H1 (cell line): ENCODE results near the gene ZNF566. TPM values are rescaled to one million over a fixed set of nuclear protein-coding genes. Genes with fewer than 3 reads are reported as not detected.

Experiments used
- BACH1 ChIP-seq: IDR thresholded peaks from 2 replicates; pipeline ENCODE4 v1.6.1; 2012; ENCODE audit warnings: low read length, improper control_type of control experiment
- BRCA1 ChIP-seq: IDR thresholded peaks from 2 replicates; pipeline ENCODE4 v1.6.1; 2012; ENCODE audit warnings: low read depth, low read length, improper control_type of control experiment
- CEBPB ChIP-seq: IDR thresholded peaks from 2 replicates; pipeline ENCODE4 v1.6.1; 2012; ENCODE audit warnings: low read depth, low read length
- EGR1 ChIP-seq: IDR thresholded peaks from 2 replicates; pipeline ENCODE4 v1.6.1; 2011; ENCODE audit warnings: low read depth, low read length, borderline replicate concordance
- FOSL1 ChIP-seq: IDR thresholded peaks from 2 replicates; pipeline ENCODE4 v1.6.1; 2011; ENCODE audit warnings: mild to moderate bottlenecking, low read depth, low read length, moderate library complexity; ENCODE audit not compliant: insufficient read depth
- JUND ChIP-seq: IDR thresholded peaks from 2 replicates; pipeline ENCODE4 v1.6.1; 2011; ENCODE audit warnings: mild to moderate bottlenecking, improper control_type of control experiment, low read length
- KDM1A ChIP-seq: fragments of 200-600, 300-600 bp; sonication (generic); IDR thresholded peaks from 2 replicates; pipeline ENCODE4 v1.7.1; 2016; ENCODE audit warnings: mild to moderate bottlenecking, low read length, borderline replicate concordance
- KDM5A ChIP-seq: fragments of 200-600 bp; IDR thresholded peaks from 2 replicates; pipeline ENCODE4 v1.7.1; 2012; ENCODE audit warnings: mild to moderate bottlenecking, low read length, inconsistent platforms, mixed read lengths
- MAFK ChIP-seq: IDR thresholded peaks from 2 replicates; pipeline ENCODE4 v1.6.1; 2012; ENCODE audit warnings: low read depth, mild to moderate bottlenecking, improper control_type of control experiment, low read length
- PHF8 ChIP-seq: fragments of 200-600 bp; sonication (generic); conservative IDR thresholded peaks from 2 replicates; pipeline ENCODE4 v1.7.1; 2012; ENCODE audit warnings: low read depth, mild to moderate bottlenecking, inconsistent platforms, low read length, moderate library complexity
- POLR2A ChIP-seq, 2 experiments: IDR thresholded peaks; 1 replicate in 1 of 2; 2 replicates in 1 of 2; pipeline ENCODE4 v1.6.1; 2011; ENCODE audit warnings: low read depth in 2 of 2, low read length in 2 of 2, mild to moderate bottlenecking in 2 of 2; ENCODE audit errors: control extremely low read depth in 1 of 2
- POU5F1 ChIP-seq: IDR thresholded peaks from 2 replicates; pipeline ENCODE4 v1.6.1; 2011; ENCODE audit warnings: low read depth, mild to moderate bottlenecking, low read length, moderate library complexity
- RAD21 ChIP-seq, 2 experiments: IDR thresholded peaks in 1 of 2; conservative IDR thresholded peaks in 1 of 2; 2 replicates each; pipeline ENCODE4 v1.6.1; 2011; ENCODE audit warnings: low read depth in 2 of 2, low read length in 2 of 2, improper control_type of control experiment in 1 of 2, inconsistent platforms in 1 of 2, mild to moderate bottlenecking in 1 of 2, moderate library complexity in 1 of 2
- RXRA ChIP-seq: IDR thresholded peaks from 2 replicates; pipeline ENCODE4 v1.6.1; 2011; ENCODE audit warnings: low read depth, mild to moderate bottlenecking, low read length, moderate library complexity; ENCODE audit not compliant: insufficient read depth
- SIX5 ChIP-seq: IDR thresholded peaks from 2 replicates; pipeline ENCODE4 v1.6.1; 2011; ENCODE audit warnings: mild to moderate bottlenecking, low read depth, low read length
- SP1 ChIP-seq: IDR thresholded peaks from 2 replicates; pipeline ENCODE4 v1.6.1; 2011; ENCODE audit warnings: low read depth, low read length
- SP4 ChIP-seq: IDR thresholded peaks from 2 replicates; pipeline ENCODE4 v1.6.1; 2012; ENCODE audit warnings: low read length, inconsistent platforms
- SRF ChIP-seq: IDR thresholded peaks from 2 replicates; pipeline ENCODE4 v1.6.1; 2011; ENCODE audit warnings: mild to moderate bottlenecking, low read depth, low read length, moderate library complexity
- TAF1 ChIP-seq: IDR thresholded peaks from 2 replicates; pipeline ENCODE4 v1.6.1; 2011; ENCODE audit warnings: mild to moderate bottlenecking, low read depth, low read length
- TAF7 ChIP-seq: optimal IDR thresholded peaks from 2 replicates; pipeline ENCODE3; 2011; ENCODE audit warnings: low read depth, mild to moderate bottlenecking, inconsistent platforms, low read length, moderate library complexity, borderline replicate concordance
- YY1 ChIP-seq: IDR thresholded peaks from 2 replicates; pipeline ENCODE4 v1.6.1; 2011; ENCODE audit warnings: low read depth, mild to moderate bottlenecking, low read length
- polyA plus RNA-seq, 7 experiments: library from polyadenylated mRNA; depleted of rRNA in 3 of 7; stranded (reverse) in 5 of 7; unstranded in 2 of 7; fragments of >200 nt in 5 of 7; fragments of 200-250 nt in 2 of 7; gene quantifications; 1 replicate in 5 of 7; 2 replicates in 1 of 7; 4 replicates in 1 of 7; pipeline versions ENCODE4 v1.2.1 to v1.2.3, GENCODE V29; 2011 to 2013; ENCODE audit warnings: missing spikeins in 2 of 7, mixed read lengths in 2 of 7
- total RNA-seq: library from RNA; stranded (reverse); fragmentation: NEBNext Ultra II Directional; extraction: Animal tissue kit (Norgen Biotek cat#: 25700); gene quantifications from 2 replicates; pipeline ENCODE4 v1.2.1, GENCODE V29; 2021
- TF ChIP-seq, protein P1 (sequence below): IDR thresholded peaks from 2 replicates; pipeline ENCODE4 v1.6.1; 2012; ENCODE audit warnings: low read length, inconsistent platforms
- TF ChIP-seq, protein P2 (sequence below): IDR thresholded peaks from 2 replicates; pipeline ENCODE4 v1.6.1; 2011; ENCODE audit warnings: low read length, improper control_type of control experiment

The ZNF566 gene
- total and polyA plus RNA-seq, 2 of the 8 experiments (the other 6 are each of a cell fraction or from before 2014, with no cell fraction given): 6.9 to 16.6 TPM

DNA sequence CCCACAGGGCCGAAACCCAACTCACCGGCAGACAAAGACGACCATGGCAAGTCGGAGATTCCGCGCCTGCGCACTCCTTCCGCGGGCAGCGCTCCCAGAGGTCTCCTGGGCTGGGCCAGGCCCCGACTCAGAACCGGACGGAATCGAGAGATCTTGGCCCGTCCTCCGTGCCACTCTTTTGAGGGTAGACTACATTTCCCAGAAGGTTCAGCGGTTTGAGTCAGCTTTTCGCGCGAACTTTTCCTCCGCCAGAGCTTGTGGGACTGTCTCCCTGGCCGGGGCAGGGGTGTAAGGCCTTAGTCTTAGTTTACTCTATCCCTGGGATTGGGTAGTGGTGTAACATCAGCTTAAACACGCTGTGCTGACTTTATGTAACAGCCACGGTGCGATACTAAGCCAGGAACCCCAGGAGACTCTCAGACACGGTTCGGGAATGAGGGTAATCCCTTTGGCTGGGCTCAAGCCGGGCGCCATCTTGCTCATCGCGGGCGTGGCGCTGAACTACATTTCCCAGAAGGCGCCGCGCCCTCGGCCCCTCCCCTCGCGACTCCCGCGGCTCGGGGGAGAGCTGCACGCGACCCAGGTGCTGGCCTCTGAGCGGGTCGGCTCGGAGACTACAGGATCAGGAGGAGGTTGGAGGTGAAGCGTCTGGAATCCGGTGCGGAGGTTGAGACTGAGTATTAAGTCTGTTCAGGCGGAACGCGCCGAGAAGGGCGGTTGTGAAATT lies 39.0 kb upstream of the ZNF566 start, which contains the start of gene ZNF260 (continued):
- TF ChIP-seq JUND (0 out of 2 replicates have a peak, but pooled peaks have one; percentile 26), KDM5A (no peak), CEBPB (no peak), MAFK (peak; percentile 12; the same call in 1 of the 2 replicates), EGR1 (no peak), YY1 (peak; percentile 99), SRF (no peak), RXRA (no peak), SIX5 (peak; percentile 67), PHF8 (peak; percentile 98), BACH1 (no peak), TAF7 (peak; percentile 74), RAD21 (IDR thresholded peaks at IDR 0.05 in 1 of 2, conservative IDR thresholded peaks at IDR 0.05 in 1 of 2; ENCODE audit: low read depth in 2 of 2, low read length in 2 of 2) (no peak), TAF1 (peak; percentile 93), SP4 (peak; percentile 69; the same call in 1 of the 2 replicates), POU5F1 (no peak), KDM1A (no peak), POLR2A (IDR thresholded peaks at IDR 0.05; ENCODE audit: control extremely low read depth in 1 of 2, low read depth in 2 of 2, low read length in 2 of 2) (peak; percentile 80 to 84; a peak in 2 of 3 replicates), BRCA1 (peak; percentile 40; the same call in 1 of the 2 replicates), FOSL1 (no peak), SP1 (0 out of 2 replicates have a peak, but pooled peaks have one; percentile 32)
- TF ChIP-seq, protein P1, sequence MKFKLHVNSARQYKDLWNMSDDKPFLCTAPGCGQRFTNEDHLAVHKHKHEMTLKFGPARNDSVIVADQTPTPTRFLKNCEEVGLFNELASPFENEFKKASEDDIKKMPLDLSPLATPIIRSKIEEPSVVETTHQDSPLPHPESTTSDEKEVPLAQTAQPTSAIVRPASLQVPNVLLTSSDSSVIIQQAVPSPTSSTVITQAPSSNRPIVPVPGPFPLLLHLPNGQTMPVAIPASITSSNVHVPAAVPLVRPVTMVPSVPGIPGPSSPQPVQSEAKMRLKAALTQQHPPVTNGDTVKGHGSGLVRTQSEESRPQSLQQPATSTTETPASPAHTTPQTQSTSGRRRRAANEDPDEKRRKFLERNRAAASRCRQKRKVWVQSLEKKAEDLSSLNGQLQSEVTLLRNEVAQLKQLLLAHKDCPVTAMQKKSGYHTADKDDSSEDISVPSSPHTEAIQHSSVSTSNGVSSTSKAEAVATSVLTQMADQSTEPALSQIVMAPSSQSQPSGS: no peak
- TF ChIP-seq, protein P2, sequence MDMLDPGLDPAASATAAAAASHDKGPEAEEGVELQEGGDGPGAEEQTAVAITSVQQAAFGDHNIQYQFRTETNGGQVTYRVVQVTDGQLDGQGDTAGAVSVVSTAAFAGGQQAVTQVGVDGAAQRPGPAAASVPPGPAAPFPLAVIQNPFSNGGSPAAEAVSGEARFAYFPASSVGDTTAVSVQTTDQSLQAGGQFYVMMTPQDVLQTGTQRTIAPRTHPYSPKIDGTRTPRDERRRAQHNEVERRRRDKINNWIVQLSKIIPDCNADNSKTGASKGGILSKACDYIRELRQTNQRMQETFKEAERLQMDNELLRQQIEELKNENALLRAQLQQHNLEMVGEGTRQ: peak; percentile 18; the same call in 1 of the 2 replicates
